Stimulated activated CD4-positive, alpha-beta T cell treated with anti-CD3 and anti-CD28 coated beads, Interleukin-1b, Interleukin-23, amount 100 ng/mL, for 24 hours (primary cell): Measurements from ENCODE around the gene TESK1.
"Not testable (repeated sequence)": the region's sequence is repeated elsewhere in the genome, so short reads cannot be mapped to it uniquely, and the experiment has no call there.

Experiments used
- DNase-seq, 4 experiments: peaks; one replicate each; pipeline ENCODE4 v3.0.0-alpha.2; 2020; ENCODE audit warnings: low read depth in 4 of 4, low spot score in 1 of 4

TESK1 gene

GRCh38 chr9:35615981-35616680 is 11.1 kb downstream of the TESK1 start:
- no peak for DNase-seq

GRCh38 chr9:35616681-35617459 is 11.8 kb downstream of the TESK1 start:
- DNase-seq: peak in 2 of 4 experiments; percentile 32 to 48

- no peak for DNase-seq
Measured at GRCh38 chr9:35617548-35617947, 12.5 kb downstream of the TESK1 start.

- DNase-seq: no peak
Measured at GRCh38 chr9:35618325-35618727, 13.3 kb downstream of the TESK1 start, which contains the start of gene CD72. Gene CD72 (minus strand): TSS chr9:35618413. CDS start chr9:35618303, 110 bp downstream.

GRCh38 chr9:35618854-35619799 is 14.1 kb downstream of the TESK1 start:
- peak in 1 of 4 experiments; percentile 19 for DNase-seq

GRCh38 chr9:35619800-35620158 is 14.7 kb downstream of the TESK1 start:
- no peak for DNase-seq

GRCh38 chr9:35627575-35627974 is 22.5 kb downstream of the TESK1 start:
- DNase-seq: no peak

- DNase-seq: no peak
Measured at GRCh38 chr9:35628389-35628991, 23.4 kb downstream of the TESK1 start.

- no peak for DNase-seq
Measured at GRCh38 chr9:35629597-35629996, 24.5 kb downstream of the TESK1 start.

- DNase-seq: no peak
Measured at GRCh38 chr9:35635730-35636129, 30.7 kb downstream of the TESK1 start.

GRCh38 chr9:35636135-35636876 is 31.2 kb downstream of the TESK1 start:
- DNase-seq: no peak

- DNase-seq: not testable (repeated sequence)
Measured at GRCh38 chr9:35636877-35637246, 31.8 kb downstream of the TESK1 start.

GRCh38 chr9:35637427-35637955 is 32.4 kb downstream of the TESK1 start:
- not testable (repeated sequence) for DNase-seq

- not testable (repeated sequence) for DNase-seq
Measured at GRCh38 chr9:35638751-35639150, 33.7 kb downstream of the TESK1 start.

GRCh38 chr9:35639225-35639624 is 34.2 kb downstream of the TESK1 start:
- DNase-seq: not testable (repeated sequence)

GRCh38 chr9:35639631-35640030 is 34.6 kb downstream of the TESK1 start:
- no peak for DNase-seq

- DNase-seq: not testable (repeated sequence)
Measured at GRCh38 chr9:35640431-35640830, 35.4 kb downstream of the TESK1 start.

- not testable (repeated sequence) for DNase-seq
Measured at GRCh38 chr9:35641478-35641877, 36.4 kb downstream of the TESK1 start.

GRCh38 chr9:35643046-35643445 is 38.0 kb downstream of the TESK1 start:
- DNase-seq: no peak

- DNase-seq: not testable (repeated sequence)
Measured at GRCh38 chr9:35645736-35646135, 40.7 kb downstream of the TESK1 start.
